Testis (tissue), 3 donors: ENCODE measurements around the gene UPF1. TPM values are rescaled to one million over a fixed set of nuclear protein-coding genes. Genes with fewer than 3 reads are reported as not detected.

ENCODE experiments used
- DNase-seq: peaks from one replicate; pipeline ENCODE4 v3.0.0-alpha.2; 2019
- H3K27ac ChIP-seq, 2 donors: fragments of 200-600 bp; sonication (generic); one replicate each; pipeline ENCODE4 v1.5.1; 2019
- H3K27me3 ChIP-seq: fragments of 200-600 bp; sonication (generic); one replicate; pipeline ENCODE4 v1.5.1; 2019
- H3K36me3 ChIP-seq: fragments of 200-600 bp; sonication (generic); one replicate; pipeline ENCODE4 v1.5.1; 2017; ENCODE audit warnings: low read depth; ENCODE audit errors: missing control alignments
- H3K4me1 ChIP-seq: fragments of 200-600 bp; sonication (generic); one replicate; pipeline ENCODE4 v1.5.1; 2019
- H3K4me3 ChIP-seq, 2 donors: fragments of 200-600 bp; sonication (generic); one replicate each; pipeline ENCODE4 v1.5.1; 2017 to 2019
- H3K9me3 ChIP-seq: fragments of 200-600 bp; sonication (generic); one replicate; pipeline ENCODE4 v1.5.1; 2017
- POLR2A ChIP-seq: fragments of 450-650 bp; IDR thresholded peaks from one replicate; pipeline ENCODE4 v1.6.1; 2017; ENCODE audit warnings: antibody characterized with exemption, mild to moderate bottlenecking, moderate library complexity
- WGBS, 2 donors: methylation state at CpG; one replicate each; pipeline ENCODE4 v1.1.5; 2018; 5-methylcytosine and 5-hydroxymethylcytosine counted together
- intact Hi-C: fragments of 100-400 bp; cut with DNase I; formaldehyde crosslinking; loops from one replicate; pipeline ENCODE4 v1.15.1; 2023; ENCODE audit warnings: low total_unique reads
- polyA plus RNA-seq: library from polyadenylated mRNA; stranded (reverse); fragments of 350-450 nt; fragmentation: Illumina TruSeq; extraction: RNeasy Lipid Tissue Mini Kit (QIAGEN cat#74804); gene quantifications from one replicate; pipeline ENCODE4 v1.2.3, GENCODE V29; 2014; ENCODE audit warnings: low read depth, low replicate concordance; ENCODE audit not compliant: insufficient read depth
- total RNA-seq, 2 donors: library from RNA; depleted of rRNA; stranded (reverse); fragments of >200 nt; gene quantifications; one replicate each; pipeline ENCODE4 v1.2.3, GENCODE V29; 2016
- TF ChIP-seq, protein P1 (sequence below), 3 experiments: fragments of 450-650 bp in 2 of 3; fragments of 200-600 bp in 1 of 3; sonication (generic) in 1 of 3; IDR thresholded peaks; one replicate each; pipeline ENCODE4 v1.5.1; 2016 to 2019; ENCODE audit warnings: antibody characterized with exemption in 3 of 3, mild to moderate bottlenecking in 2 of 3, moderate library complexity in 1 of 3

UPF1 gene
- total and polyA plus RNA-seq, 3 donors from 2014 or later = 99.0 to 188 (median 176) TPM

DNA sequence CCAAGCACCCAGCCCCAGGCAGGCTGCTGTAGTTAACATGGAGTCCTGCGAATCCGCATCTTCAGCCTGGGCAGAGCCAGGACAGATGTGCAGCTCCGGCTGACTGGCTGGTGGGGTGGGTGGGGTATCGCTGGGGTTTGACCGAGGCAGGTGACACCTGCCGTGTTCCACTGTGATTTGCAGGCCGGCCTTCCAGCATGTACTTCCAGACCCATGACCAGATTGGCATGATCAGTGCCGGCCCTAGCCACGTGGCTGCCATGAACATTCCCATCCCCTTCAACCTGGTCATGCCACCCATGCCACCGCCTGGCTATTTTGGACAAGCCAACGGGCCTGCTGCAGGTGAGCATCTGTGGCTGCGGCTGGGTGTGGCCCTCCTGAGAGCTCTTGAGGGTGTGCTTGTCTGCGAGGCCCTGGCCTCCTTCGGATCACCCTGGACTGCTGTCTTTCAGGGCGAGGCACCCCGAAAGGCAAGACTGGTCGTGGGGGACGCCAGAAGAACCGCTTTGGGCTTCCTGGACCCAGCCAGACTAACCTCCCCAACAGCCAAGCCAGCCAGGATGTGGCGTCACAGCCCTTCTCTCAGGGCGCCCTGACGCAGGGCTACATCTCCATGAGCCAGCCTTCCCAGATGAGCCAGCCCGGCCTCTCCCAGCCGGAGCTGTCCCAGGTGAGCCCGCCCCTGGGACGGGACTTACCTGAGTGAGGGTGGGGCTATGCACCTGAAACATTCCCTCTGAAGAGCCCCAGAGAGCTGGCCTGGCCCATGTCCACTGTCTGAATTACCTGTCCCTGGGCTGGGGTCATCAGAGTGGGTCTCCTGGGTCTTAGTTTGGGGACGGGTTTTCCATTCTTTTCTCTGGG lies 33.6 kb downstream of the UPF1 start:
- Histone ChIP-seq H3K36me3 (no peaks in the 10 kb centered on the region), H3K4me3 (no peak overlapping the region), H3K4me1 (peaks cover 6% of the 10 kb centered on the region), H3K27me3 (no peaks in the 10 kb centered on the region), H3K27ac (no peak overlapping the region), H3K9me3 (no peaks in the 10 kb centered on the region)
- intact Hi-C loops = no loop called here
- TF ChIP-seq, protein P1, sequence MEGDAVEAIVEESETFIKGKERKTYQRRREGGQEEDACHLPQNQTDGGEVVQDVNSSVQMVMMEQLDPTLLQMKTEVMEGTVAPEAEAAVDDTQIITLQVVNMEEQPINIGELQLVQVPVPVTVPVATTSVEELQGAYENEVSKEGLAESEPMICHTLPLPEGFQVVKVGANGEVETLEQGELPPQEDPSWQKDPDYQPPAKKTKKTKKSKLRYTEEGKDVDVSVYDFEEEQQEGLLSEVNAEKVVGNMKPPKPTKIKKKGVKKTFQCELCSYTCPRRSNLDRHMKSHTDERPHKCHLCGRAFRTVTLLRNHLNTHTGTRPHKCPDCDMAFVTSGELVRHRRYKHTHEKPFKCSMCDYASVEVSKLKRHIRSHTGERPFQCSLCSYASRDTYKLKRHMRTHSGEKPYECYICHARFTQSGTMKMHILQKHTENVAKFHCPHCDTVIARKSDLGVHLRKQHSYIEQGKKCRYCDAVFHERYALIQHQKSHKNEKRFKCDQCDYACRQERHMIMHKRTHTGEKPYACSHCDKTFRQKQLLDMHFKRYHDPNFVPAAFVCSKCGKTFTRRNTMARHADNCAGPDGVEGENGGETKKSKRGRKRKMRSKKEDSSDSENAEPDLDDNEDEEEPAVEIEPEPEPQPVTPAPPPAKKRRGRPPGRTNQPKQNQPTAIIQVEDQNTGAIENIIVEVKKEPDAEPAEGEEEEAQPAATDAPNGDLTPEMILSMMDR (IDR thresholded peaks at IDR 0.05) = no peak
- TF ChIP-seq POLR2A = no peak
- 94 to 97% methylated on average over 3 to 24 of the region's 27 CpGs for WGBS, 2 donors
- DNase-seq = no peak

DNA sequence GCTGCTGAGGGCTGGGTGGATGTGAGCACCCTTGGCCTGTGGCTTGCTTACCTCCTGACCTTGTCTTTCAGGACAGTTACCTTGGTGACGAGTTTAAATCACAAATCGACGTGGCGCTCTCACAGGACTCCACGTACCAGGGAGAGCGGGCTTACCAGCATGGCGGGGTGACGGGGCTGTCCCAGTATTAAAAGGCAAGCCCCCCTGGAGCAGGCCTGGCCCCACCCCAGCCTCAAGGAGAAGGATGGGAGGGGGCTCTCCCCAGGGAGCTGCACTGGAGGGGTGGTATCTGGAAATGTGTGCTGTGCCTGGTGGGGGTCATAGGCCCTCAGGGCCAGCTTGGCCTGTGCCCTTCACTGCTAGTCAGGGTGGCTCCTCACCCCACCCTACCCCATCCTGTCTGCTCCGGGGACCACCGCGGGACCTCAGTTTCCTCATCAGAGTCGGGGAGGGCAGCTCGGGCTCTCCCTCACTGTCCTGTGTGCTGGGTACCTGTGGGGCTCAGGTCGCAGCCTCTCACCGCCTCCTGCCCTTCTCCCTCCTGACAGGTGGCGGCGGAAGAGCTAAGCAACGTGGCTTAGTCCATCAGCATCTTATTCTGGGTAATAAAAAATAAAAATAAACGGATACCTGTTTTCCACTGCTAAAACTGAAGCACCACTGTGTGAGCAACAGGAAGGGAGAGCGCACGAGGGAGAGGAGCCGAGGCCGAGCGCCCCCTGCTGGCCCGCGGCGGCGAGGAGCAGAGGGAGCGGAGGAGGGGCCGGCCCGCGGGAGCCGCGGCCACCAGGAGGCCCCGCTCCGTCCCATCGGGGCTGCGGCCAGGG lies 34.4 kb downstream of the UPF1 start:
- intact Hi-C loops = no loop called here
- 36 to 38% methylated on average over 37 to 38 of the region's 38 CpGs for WGBS, 2 donors
- H3K27ac ChIP-seq = peak overlapping the region in 1 of 2 donors; percentile 3

GRCh38 chr19:18866800-18867123 lies 35.0 kb downstream of the UPF1 start:
- Histone ChIP-seq H3K4me3 (no peak overlapping the region), H3K27ac (no peak overlapping the region), H3K4me1 (peaks cover 12% of the 10 kb centered on the region), H3K27me3 (no peaks in the 10 kb centered on the region), H3K36me3 (no peaks in the 10 kb centered on the region), H3K9me3 (no peaks in the 10 kb centered on the region)
- no peak for DNase-seq
- intact Hi-C loops = no loop called here
- TF ChIP-seq POLR2A = no peak
- TF ChIP-seq, protein P1 (IDR thresholded peaks at IDR 0.05) = no peak
- 66 to 67% methylated on average over 17 of the region's 17 CpGs for WGBS, 2 donors

More for the DNA sequence above, 34.4 kb downstream of the UPF1 start:
- DNase-seq = peak; percentile 80
- peaks cover 6% of the 10 kb centered on the region for H3K4me1 ChIP-seq
- H3K4me3 ChIP-seq = no peak overlapping the region
- no peaks in the 10 kb centered on the region for H3K27me3 ChIP-seq
- no peaks in the 10 kb centered on the region for H3K36me3 ChIP-seq
- TF ChIP-seq, protein P1 (IDR thresholded peaks at IDR 0.05) = peak; percentile 94 to 95 (median 94)
- TF ChIP-seq POLR2A = no peak
- H3K9me3 ChIP-seq = no peaks in the 10 kb centered on the region

DNA sequence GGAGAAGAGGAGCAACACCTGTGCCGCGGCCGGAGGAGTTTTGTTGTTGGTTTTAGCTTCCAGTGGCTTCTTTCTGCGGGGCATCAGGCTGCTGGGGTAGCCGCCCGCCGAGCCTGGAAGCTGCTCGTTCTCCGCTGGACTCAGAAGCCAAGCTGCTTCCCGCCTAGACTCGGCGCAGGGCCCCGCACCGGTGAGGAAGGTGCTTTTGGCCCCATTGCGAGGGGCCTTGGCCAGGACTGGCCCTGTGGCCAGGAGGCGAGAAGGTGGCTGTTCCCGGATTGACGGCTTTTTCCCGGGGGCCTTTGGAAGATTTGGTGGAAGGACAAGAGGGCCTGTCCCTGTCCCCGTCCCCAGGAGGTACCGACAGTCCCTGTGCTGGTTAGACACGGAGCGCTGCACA lies 35.4 kb downstream of the UPF1 start:
- 49 to 68% methylated on average over 19 to 23 of the region's 23 CpGs for WGBS, 2 donors
- intact Hi-C loops = no loop called here

More for the DNA sequence above, 35.4 kb downstream of the UPF1 start:
- DNase-seq = no peak
- Histone ChIP-seq H3K36me3 (no peaks in the 10 kb centered on the region), H3K4me1 (peaks cover 15% of the 10 kb centered on the region), H3K27ac (no peak overlapping the region), H3K27me3 (no peaks in the 10 kb centered on the region), H3K9me3 (no peaks in the 10 kb centered on the region), H3K4me3 (no peak overlapping the region)
- no peak for TF ChIP-seq POLR2A
- TF ChIP-seq, protein P1 (IDR thresholded peaks at IDR 0.05) = no peak
